Prostate gland (tissue), 2 donors: Measurements from ENCODE around the gene DAPK3.

ENCODE experiments used
- CTCF ChIP-seq, 4 experiments: fragments of 200-600 bp in 2 of 4; fragments of 450-650 bp in 2 of 4; sonication (generic) in 2 of 4; IDR thresholded peaks; 1 replicate in 3 of 4; 2 replicates in 1 of 4; pipeline ENCODE4 v1.5.1; 2016 to 2019; ENCODE audit warnings: antibody characterized with exemption in 4 of 4, mild to moderate bottlenecking in 2 of 4, moderate library complexity in 2 of 4
- POLR2A ChIP-seq: fragments of 450-650 bp; IDR thresholded peaks from one replicate; pipeline ENCODE4 v1.6.1; 2016; ENCODE audit warnings: antibody characterized with exemption, mild to moderate bottlenecking

GRCh38 chr19:3919793-3920192, 51.1 kb downstream of the DAPK3 start:
- TF ChIP-seq POLR2A, result no peak
- no peak for TF ChIP-seq CTCF (IDR thresholded peaks at IDR 0.05)
